NCI-H1092 (cell line): ENCODE measurements around the gene COL12A1.

Experiments
- DNase-seq: peaks from one replicate; lab custom pipeline; 2025; lab: John Stamatoyannopoulos, UW

COL12A1 gene

DNA sequence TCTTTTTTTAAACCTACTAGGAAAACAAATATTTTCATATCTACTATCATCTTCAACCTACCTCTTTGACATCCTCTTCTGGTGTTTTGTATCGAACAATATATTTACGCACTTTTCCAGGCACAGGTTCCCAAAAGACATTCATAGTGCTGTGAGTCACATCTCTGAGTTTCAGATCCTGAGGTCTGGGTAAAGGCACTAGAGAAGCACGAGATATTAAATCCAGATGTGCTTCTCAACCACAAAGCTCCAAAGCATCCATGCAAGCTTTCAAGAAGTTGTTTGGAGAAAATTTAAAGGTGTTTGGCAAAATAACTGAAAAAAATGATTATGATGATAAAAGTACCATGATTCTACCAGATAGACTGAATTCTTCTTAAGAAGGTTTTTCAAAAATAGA, 62.7 kb downstream of the COL12A1 start:
- DNase-seq: no peak

DNA sequence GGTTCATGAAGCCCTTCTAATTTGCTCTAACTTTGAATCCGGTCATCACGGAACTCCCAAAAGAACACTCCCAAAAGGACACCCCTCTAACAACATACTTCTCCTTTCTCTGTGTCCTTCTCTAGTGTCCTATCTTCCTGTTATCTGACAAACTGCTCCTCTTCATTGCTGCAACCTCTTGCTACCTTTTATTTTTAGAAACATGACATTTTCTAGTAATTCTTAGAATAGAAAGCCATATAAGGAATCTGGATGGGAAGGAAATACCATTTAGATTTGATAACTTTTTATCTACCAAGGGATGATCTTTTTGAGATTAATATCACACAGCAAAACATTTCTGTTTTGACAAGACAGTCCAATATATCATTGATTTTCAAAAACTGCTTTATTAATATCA, 63.1 kb downstream of the COL12A1 start:
- DNase-seq: no peak

- no peak for DNase-seq
Observed at GRCh38 chr6:75135876-75136275, 70.0 kb downstream of the COL12A1 start.

DNA sequence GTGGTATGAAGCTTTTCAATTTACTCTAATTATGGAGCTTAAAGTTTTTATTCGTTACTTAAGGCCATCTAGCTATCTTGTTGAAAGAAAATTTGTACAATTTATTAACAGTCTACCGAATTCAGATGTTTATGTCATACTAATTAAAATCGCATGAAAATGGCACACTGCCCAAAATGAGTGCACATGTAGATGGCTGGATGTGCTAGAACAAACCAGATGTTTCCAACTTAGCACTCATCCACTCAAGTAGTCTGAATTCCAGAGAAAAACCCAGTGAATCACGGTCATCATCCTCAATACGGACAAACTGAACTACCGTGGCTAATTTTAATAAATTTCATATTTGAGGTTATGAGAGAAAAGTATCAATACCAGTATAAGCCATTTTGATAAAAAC, 70.4 kb downstream of the COL12A1 start:
- no peak for DNase-seq

- DNase-seq: no peak
Observed at GRCh38 chr6:75130784-75131183, 75.1 kb downstream of the COL12A1 start.

DNA sequence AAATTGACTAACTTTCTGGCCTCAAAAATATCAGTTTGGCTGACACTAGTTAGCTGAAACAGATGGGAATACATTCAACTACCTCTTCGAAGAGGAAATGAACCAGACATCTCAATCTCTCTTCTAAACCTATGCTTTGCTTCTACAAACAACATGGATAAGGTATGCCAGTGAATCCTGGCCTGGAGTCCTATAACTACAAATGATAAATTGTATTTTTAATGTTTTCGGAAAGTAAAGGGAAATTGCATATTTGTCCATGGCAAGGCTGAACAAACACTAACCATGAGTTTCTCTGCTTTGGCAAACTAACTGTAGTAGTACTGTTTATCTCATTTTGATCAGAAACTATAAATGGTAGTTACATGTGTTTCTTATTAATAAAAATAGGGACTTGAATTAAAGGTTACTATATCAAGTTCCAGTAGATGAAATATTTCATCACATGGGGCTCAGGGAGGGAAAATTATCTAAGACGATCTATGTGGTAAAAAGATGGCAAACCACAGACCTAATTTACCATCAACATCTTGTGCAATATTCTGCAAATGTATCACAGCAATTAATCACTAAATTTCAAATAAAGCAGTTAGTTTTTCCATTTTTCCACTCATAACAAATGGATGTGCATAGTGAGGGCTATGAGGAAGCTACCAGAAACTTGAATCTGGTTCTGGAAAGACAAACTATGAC, 76.8 kb downstream of the COL12A1 start:
- DNase-seq: no peak

- DNase-seq: no peak
Observed at GRCh38 chr6:75126518-75126917, 79.3 kb downstream of the COL12A1 start.

- DNase-seq: no peak
Observed at GRCh38 chr6:75124983-75125382, 80.9 kb downstream of the COL12A1 start.

GRCh38 chr6:75124085-75124484, 81.8 kb downstream of the COL12A1 start:
- no peak for DNase-seq

GRCh38 chr6:75118925-75119515, 86.8 kb downstream of the COL12A1 start:
- no peak for DNase-seq

DNA sequence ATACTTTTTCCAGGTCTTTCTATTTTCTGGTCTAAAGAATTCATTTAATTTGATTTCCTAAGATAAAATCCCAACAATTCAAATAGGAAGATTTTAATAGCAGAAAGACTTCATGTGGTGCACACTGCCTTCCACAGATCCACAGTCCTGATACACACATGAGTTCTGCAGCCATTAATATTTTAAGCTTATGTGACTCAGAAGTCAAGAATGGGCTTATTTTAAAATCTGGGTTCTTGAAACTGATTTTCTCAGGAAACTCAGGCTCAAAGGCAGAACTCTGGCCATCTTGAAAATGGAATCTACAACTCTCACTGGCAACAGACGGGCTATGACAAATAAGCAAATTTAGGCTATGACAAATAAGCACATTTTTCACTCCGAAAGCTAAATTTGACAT, 88.2 kb downstream of the COL12A1 start:
- DNase-seq: no peak

- DNase-seq: no peak
Observed at GRCh38 chr6:75116946-75117345, 88.9 kb downstream of the COL12A1 start.

GRCh38 chr6:75115481-75115880, 90.4 kb downstream of the COL12A1 start:
- no peak for DNase-seq

DNA sequence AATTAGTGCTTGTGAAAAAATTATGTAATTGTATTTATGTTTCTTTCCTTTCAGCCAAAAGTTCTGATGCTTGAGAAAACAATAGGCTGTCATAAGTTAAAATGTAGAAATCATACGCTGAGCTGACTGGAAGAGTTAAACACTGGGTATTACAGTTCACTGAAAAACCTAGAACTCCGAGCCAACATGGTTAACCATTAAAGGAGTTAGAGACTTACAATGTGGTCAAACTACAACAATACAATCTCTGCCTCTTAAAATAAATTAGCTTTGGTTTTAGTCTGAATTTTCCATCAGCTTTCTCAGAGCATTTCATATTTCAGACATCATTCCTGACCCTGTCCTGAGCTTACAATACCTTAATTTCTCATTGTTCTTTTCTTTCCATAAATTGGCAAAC, 91.0 kb downstream of the COL12A1 start:
- no peak for DNase-seq

GRCh38 chr6:75114195-75114594, 91.7 kb downstream of the COL12A1 start:
- no peak for DNase-seq

DNA sequence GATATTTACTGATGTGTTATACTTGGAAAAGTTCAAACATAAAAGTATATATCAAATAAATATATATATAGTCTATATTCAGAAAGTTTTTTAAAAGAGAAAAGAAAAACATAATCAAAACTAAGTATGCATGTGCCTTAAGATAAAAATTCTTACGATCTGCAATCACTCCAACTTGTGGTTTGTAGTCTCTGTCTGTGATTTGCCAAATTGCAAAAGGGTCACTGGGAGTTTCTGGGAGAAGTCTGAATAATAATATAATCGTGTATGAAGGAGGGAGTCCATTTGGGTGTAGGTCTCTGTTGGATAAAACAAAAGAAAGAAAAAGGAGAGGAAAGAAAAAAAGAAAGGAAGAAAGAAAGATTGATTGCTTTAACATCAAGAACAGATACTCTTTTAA, 92.4 kb downstream of the COL12A1 start:
- no peak for DNase-seq

DNA sequence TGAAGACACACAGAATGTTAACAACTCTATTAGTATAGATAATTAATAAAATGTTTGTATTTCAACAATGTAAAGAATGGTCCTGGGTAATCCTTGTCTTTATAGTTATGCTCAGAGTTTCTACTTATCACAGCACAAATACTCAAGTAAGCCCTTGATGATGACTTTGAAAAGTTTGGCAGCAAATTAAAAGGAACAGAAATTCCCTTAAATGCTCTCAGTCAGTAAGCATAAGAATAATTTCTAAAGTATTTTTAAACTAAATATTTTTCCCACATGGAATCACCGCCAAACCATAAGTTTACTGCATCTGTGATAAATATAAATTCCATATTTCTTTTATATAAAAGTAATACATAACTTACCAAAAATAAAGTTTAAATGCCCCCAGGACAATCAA, 96.1 kb downstream of the COL12A1 start:
- DNase-seq: no peak

DNA sequence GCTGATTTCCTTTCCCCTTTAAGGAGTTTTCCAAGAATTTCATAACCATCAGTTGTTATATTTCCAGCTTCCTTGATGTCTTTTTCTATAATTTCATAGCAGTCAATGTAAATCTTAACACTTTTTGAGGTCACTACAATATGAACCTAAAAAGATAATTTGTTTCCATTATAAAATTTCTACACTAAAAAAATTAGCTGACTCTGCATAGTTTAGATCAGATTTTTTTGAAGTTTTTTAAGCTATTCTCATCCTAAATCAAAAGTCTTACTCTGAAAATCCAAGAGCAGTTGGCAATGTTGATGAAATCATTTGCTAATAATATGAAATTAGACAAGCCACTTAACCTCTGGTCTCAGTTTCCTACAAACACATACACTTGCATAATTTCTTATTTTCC, 96.8 kb downstream of the COL12A1 start:
- DNase-seq: no peak

DNA sequence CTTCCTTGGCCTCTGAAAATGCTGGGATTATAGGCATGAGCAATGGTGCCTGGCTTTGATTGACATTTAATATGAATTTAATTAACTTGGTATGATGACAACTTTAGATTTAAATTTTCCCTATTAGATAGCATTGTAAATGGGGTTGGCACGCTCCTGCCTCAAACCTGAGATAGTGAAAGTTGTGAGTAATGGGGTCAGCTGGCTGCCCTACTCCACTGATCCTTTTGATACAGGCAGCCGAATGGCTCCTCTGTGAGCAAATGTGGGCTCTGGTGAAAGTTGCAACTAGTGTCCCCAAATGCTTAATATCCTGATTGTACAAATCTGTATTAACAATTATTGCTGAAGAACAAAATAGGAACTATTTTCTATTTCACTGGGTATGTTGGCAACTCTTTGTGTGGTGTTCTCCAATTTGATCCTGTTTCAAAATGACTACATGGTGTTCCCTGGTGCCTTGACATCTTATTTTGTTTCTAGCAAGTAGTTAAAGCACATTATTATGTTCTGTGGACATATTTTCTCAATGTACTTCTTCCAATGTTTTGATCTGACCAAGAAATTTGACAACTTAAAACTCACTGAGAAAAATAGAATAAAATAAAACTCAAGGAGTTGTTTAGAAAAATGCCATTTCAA, 97.4 kb downstream of the COL12A1 start:
- DNase-seq: no peak

DNA sequence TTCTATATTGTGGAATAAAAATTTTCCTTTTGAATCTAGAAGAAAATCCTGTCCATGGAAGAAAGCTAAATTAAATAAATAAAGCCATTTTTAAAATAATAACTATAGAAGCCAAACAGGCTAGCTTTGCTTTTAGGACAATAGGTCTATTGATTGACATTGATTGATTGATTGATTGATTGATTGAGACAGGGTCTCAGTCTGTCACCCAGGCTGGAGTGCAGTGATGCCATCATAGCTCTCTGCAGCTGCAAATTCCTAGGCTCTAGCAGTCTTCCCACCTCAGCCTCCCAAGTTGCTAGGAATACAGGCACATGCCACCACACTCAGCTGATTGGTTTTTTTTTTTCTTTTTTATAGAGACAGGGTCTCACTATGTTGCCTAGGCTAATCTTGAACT, 97.9 kb downstream of the COL12A1 start:
- DNase-seq: no peak

DNA sequence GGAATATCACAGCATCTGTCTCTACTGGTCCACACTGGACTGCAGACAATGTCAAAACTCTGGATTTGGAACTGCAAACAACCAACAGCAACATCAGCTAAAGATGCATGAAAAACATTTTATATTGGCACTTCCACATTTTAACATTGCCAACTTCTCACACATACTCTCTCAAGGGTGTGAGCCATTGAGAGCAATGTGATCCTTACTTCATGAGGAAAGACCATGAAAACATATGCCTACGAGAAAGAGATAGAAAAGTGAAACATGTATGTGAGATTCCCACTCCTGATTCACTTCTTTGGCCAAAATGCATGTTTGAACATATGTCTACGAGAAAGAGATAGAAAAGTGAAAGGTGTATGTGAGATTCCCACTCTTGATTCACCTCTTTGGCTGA, 99.4 kb downstream of the COL12A1 start:
- DNase-seq: no peak

DNA sequence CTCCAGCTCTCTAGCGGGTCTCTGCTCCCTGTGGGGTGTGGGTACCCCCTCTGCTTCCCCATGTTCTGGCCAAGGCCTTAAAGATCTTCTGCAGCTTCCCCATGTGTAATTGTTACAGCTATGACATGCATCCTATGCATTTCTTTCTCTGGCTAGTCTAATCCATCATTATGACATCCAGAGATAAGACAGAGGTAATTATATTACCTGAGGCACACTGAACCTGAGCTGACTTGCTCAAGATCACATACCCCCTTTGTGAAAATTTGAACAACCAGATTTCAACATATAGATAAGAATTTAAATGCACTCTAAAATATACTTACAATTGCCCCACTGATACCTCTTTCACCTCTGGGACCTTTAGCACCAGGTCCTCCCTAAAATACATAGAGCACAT, 102.4 kb downstream of the COL12A1 start:
- no peak for DNase-seq

DNA sequence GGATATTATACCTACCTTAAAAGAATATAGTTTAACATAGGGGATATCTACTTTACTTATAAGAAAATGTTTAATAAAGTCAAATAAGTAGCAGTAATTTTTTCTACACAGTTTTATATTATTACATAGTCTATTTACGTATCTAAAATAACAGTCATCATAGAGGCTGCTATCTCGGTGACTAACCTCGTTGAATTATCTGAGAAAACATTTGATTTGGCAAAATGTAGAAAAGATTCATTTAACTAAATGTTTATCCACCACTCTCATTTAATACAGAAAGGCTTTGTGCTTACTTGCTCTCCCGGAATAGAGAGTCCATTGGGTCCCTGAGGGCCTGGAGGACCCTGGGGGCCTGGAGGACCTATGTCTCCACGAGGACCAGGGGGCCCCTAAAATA, 103.6 kb downstream of the COL12A1 start:
- no peak for DNase-seq

DNA sequence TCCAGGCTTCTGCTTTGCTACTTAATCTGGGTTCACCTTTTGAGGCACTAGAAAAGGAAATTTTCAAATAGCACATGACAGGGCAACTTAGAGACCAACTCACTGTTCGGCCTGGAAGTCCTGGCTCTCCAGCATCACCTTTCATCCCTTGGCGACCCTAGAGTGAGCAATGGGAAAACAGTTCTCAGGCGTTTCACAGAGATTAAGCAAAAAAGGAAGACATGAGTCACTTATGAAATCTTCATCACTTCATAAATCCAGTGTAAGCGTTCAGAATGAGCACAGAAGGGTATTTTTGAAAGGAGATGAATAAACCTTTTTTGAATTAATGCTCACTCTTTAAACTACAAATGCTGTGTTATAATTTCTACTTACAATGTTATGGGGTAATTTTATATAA, 104.0 kb downstream of the COL12A1 start:
- no peak for DNase-seq
